HEK293T (cell line): ENCODE results near the gene TSHR.

Experiments
- ARNT ChIP-seq: fragments of 450-650 bp; IDR thresholded peaks from 2 replicates; pipeline ENCODE4 v1.6.1; 2017; ENCODE audit warnings: mild to moderate bottlenecking
- BHLHE40 ChIP-seq: fragments of 450-650 bp; IDR thresholded peaks from 2 replicates; pipeline ENCODE4 v1.6.1; 2016; ENCODE audit warnings: mild to moderate bottlenecking, moderate library complexity, borderline replicate concordance
- CTBP1 ChIP-seq: fragments of 450-650 bp; IDR thresholded peaks from 2 replicates; pipeline ENCODE4 v1.6.1; 2016; ENCODE audit warnings: borderline replicate concordance
- FOXA1 ChIP-seq: fragments of 450-650 bp; IDR thresholded peaks from 2 replicates; pipeline ENCODE4 v1.6.1; 2016; ENCODE audit warnings: mild to moderate bottlenecking
- FOXK2 ChIP-seq: fragments of 450-650 bp; IDR thresholded peaks from 2 replicates; pipeline ENCODE4 v1.6.1; 2016; ENCODE audit warnings: mild to moderate bottlenecking
- FOXM1 ChIP-seq: fragments of 450-650 bp; IDR thresholded peaks from 2 replicates; pipeline ENCODE4 v1.6.1; 2017; ENCODE audit warnings: mild to moderate bottlenecking, borderline replicate concordance
- L3MBTL2 ChIP-seq: fragments of 450-650 bp; conservative IDR thresholded peaks from 2 replicates; pipeline ENCODE4 v1.6.1; 2016; ENCODE audit warnings: mild to moderate bottlenecking
- SP1 ChIP-seq: fragments of 450-650 bp; IDR thresholded peaks from 2 replicates; pipeline ENCODE4 v1.6.1; 2017
- ZNF384 ChIP-seq: fragments of 450-650 bp; IDR thresholded peaks from 2 replicates; pipeline ENCODE4 v1.6.1; 2016

DNA sequence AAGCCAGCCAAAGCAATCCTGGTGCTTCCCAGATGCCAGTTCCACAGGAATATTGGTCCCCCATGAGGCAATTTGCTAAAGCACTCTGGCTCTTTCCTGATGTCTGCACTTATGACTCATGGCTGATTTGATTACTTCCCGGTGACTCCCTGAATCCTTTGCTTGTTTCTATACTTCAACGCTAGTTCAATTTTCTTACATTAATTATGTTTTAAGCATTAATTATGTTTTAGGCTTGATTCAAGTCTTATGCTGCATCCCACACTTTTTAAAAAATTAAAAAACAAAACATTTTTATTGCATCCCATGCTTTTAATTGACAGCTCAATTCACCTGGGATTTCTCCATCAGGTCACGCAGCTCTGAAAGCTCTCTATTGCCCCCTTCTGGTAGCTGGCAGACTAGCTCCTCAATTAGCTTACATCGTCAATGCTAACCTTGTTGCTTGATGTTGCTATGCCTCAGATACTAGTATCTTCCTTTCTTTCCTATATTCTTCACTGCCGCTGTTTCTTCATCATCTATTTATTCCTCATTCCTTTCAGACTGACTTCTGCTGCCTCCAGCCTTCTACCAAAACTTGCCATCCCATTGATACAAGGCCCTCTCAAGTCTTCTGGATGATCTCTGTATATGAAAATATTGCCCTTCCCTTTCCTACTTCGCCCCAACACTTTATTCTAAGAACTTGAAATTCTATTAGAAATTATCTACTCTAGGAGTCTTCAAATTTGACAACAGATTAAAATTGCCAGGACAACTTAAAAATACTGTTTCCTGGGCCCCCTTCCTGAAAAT lies 32.0 kb downstream of the TSHR start:
- TF ChIP-seq BHLHE40: no peak
- no peak for TF ChIP-seq ZNF384
- no peak for TF ChIP-seq FOXM1
- TF ChIP-seq FOXK2: no peak
- TF ChIP-seq SP1: no peak
- TF ChIP-seq L3MBTL2: no peak
- no peak for TF ChIP-seq FOXA1
- no peak for TF ChIP-seq CTBP1
- no peak for TF ChIP-seq ARNT
